SJSA1 (cell line): ENCODE results near the gene TFB2M. TPM values are rescaled to one million over a fixed set of nuclear protein-coding genes. Genes with fewer than 3 reads are reported as not detected.

Experiments used
- DNase-seq, 2 experiments: peaks; one replicate each; pipeline ENCODE4 v3.0.0-alpha.2; 2015 to 2020; ENCODE audit warnings: low spot score in 2 of 2, low read depth in 1 of 2
- H3K27ac ChIP-seq: fragments of 250-450 bp; sonication (Bioruptor Pico); 2 replicates; pipeline ENCODE4 v1.5.1; 2020; ENCODE audit warnings: mild to moderate bottlenecking, moderate library complexity
- H3K27me3 ChIP-seq: fragments of 250-450 bp; sonication (Bioruptor Pico); replicated peaks from 2 replicates; pipeline ENCODE4 v1.5.1; 2020; ENCODE audit warnings: mild to moderate bottlenecking, moderate library complexity
- H3K36me3 ChIP-seq: fragments of 250-450 bp; sonication (Bioruptor Pico); 2 replicates; pipeline ENCODE4 v1.5.1; 2020; ENCODE audit warnings: mild to moderate bottlenecking
- H3K4me1 ChIP-seq: fragments of 250-450 bp; sonication (Bioruptor Pico); replicated peaks from 2 replicates; pipeline ENCODE4 v1.6.1; 2021; ENCODE audit warnings: mild to moderate bottlenecking
- H3K4me3 ChIP-seq: fragments of 250-450 bp; sonication (Bioruptor Pico); 2 replicates; pipeline ENCODE4 v1.5.1; 2020; ENCODE audit warnings: mild to moderate bottlenecking
- H3K9me3 ChIP-seq: fragments of 250-450 bp; sonication (Bioruptor Pico); replicated peaks from 2 replicates; pipeline ENCODE4 v1.5.1; 2020; ENCODE audit warnings: mild to moderate bottlenecking
- total RNA-seq: library from RNA; depleted of rRNA; stranded (reverse); fragments of >200 nt; shearing (Covaris generic); gene quantifications from 2 replicates; pipeline ENCODE4 v1.2.3, GENCODE V29; 2014; rRNA removed

Gene TFB2M
- total RNA-seq, 1 experiment from 2014 or later: 21.1 TPM

DNA sequence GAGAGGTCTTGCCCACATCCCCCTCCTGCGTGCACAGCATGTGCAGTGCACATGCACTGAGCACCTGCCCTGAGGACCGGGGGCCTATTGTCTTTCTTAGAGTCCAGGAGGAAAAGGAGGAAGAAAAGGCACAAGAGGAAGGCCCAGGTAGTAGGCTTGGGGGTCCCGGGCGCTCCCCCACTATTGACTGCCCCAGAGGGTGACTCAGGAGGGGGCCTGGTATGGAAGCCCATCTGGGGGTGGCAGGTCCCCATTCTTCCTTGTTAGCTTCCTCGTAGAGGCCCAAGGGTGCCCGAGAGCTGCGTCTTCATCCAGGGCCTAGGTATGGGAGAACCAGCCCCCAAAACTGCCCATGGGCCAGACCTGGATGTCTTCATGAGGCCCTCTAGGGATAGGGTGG lies 54.9 kb downstream of the TFB2M start:
- DNase-seq: no peak
- no peak overlapping the region for H3K4me3 ChIP-seq
- H3K4me1 ChIP-seq: peaks cover 8% of the 10 kb centered on the region
- H3K36me3 ChIP-seq: 0 out of 2 replicates have a peak, but pooled peaks cover 2% of the 10 kb centered on the region
- no peak overlapping the region for H3K27ac ChIP-seq
- H3K9me3 ChIP-seq: peaks cover 10% of the 10 kb centered on the region
- H3K27me3 ChIP-seq: no peaks in the 10 kb centered on the region

DNA sequence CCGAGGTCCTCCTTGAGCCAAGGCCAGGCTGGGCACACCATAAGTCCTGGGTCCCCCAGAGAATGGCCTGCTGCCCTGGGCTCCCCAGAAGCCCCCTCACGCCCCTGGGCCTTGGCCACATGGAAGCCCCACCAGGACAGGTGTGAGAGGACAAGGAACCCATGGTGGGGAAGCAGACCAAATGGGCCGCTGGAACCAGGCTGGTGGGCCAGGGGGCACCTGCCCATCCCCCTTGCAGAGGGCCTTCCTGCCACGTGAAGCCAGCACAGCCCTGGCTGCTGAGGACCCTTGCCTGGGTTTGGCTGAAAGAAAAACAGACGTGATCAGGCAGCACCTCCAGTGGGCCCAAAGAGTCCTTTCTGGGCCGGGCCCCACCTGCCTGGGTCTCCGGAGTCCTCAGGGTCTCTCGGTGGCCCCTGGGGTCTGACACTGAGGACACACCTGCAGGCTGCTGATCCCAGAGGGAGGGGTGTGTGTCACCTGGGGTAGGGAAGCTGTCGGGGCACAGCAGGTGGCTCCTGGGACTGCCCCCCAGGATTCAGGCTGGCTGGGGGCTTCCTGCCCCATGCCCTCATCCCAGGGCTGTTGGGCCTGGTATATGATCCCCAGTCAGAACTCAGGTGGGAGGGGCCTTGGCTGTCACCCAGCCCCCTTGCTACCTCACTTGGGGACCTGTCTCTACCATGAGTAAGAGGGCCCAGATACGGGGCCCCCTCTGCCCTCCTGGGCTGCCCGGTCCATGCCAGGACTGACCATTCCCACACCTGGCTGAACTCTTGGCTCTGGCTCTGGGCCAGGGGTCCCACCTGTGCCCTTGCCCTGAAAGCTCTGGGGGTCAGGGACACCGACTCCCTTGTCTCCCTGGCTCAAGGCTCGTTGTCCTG lies 55.7 kb downstream of the TFB2M start:
- no peaks in the 10 kb centered on the region for H3K27me3 ChIP-seq
- H3K36me3 ChIP-seq: 0 out of 2 replicates have a peak, but pooled peaks cover 2% of the 10 kb centered on the region
- H3K4me3 ChIP-seq: no peak overlapping the region

GRCh38 chr1:246508897-246509688 lies 57.0 kb downstream of the TFB2M start:
- Histone ChIP-seq H3K27ac (no peak overlapping the region), H3K9me3 (no peaks in the 10 kb centered on the region), H3K36me3 (0 out of 2 replicates have a peak, but pooled peaks cover 2% of the 10 kb centered on the region), H3K27me3 (no peaks in the 10 kb centered on the region), H3K4me1 (peaks cover 9% of the 10 kb centered on the region), H3K4me3 (no peak overlapping the region)
- no peak for DNase-seq

More for the DNA sequence above, 55.7 kb downstream of the TFB2M start:
- peaks cover 6% of the 10 kb centered on the region for H3K9me3 ChIP-seq
- no peak overlapping the region for H3K27ac ChIP-seq
- peaks cover 9% of the 10 kb centered on the region for H3K4me1 ChIP-seq
- DNase-seq: no peak

DNA sequence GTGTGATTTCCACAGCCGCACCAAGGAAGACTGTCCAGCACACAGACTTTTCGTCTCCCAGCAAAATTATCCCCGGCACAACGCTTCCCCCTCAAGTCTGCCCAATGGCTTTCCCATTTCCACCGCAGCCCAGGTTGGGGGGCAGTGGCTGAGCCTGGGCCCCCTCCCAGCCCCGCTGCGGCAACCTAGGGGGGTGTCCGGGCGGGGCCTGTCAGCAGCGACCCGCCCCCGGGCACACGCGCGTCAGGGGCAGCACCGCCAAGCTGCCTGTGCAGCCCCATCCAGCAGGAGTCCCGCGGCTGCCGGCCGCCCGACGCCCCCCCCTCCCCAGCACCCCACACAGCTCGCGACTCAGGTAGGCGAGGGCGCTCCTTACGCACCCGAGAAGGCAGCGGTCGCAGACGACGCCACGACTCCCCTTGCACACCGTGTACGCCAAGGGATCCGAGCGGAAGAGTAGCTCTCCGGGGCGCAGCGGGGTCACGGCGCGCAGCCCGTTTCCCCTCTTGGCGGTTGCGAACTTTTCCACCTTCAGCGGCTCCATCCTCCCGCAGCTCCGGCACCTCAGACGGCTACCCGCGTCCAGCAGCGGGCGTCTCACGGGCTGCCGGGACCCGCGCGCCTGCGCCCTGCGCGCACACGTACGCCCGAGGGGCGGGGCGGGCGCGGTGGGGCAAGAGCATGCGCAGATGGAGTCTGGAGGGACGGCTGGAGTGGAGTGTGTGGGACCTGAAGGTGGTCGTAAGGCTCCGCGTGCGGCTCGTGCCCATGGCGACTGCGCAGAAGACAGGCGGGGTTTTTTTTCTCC lies 59.2 kb downstream of the TFB2M start, which contains the start of gene SMYD3:
TSS of gene SMYD3 (minus strand) at position 606 of the 808 bp plus-strand sequence.
- DNase-seq: peak; percentile 72
- H3K4me3 ChIP-seq: peak within 1 kb of the TSS; percentile 75
- peaks cover 20% of the 10 kb centered on the region for H3K4me1 ChIP-seq
- 0 out of 2 replicates have a peak, but pooled peaks cover 2% of the 10 kb centered on the region for H3K36me3 ChIP-seq
- no peaks in the 10 kb centered on the region for H3K9me3 ChIP-seq
- H3K27me3 ChIP-seq: no peaks in the 10 kb centered on the region
- H3K27ac ChIP-seq: no peak within 1 kb of the TSS

DNA sequence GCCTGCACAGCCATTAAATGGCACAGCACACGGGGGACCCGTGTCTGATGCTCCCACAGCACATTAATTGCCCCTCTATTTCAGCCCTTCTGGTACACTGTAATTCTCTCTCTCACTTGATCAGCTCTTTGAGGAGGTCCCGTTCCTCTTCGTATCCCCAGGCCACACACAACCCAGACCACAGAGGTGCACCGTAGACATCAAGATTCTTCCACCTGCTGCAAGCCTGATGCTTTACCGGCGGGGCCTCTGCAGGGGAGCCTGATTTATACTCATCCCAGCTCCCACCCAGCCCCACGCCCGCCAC lies 59.7 kb downstream of the TFB2M start:
- Histone ChIP-seq H3K9me3 (no peaks in the 10 kb centered on the region), H3K4me1 (peaks cover 23% of the 10 kb centered on the region), H3K27ac (no peak overlapping the region), H3K27me3 (no peaks in the 10 kb centered on the region), H3K4me3 (peak overlapping the region; percentile 75), H3K36me3 (0 out of 2 replicates have a peak, but pooled peaks cover 2% of the 10 kb centered on the region)
- DNase-seq: no peak

GRCh38 chr1:246503341-246503740 lies 62.7 kb downstream of the TFB2M start:
- Histone ChIP-seq H3K27ac (no peak overlapping the region), H3K4me1 (peaks cover 23% of the 10 kb centered on the region), H3K9me3 (no peaks in the 10 kb centered on the region), H3K4me3 (no peak overlapping the region), H3K27me3 (no peaks in the 10 kb centered on the region), H3K36me3 (0 out of 2 replicates have a peak, but pooled peaks cover 2% of the 10 kb centered on the region)
- DNase-seq: no peak

GRCh38 chr1:246497331-246497915 lies 68.6 kb downstream of the TFB2M start:
- no peak overlapping the region for H3K4me3 ChIP-seq
- DNase-seq: peak in 1 of 2 experiments; percentile 65
- no peaks in the 10 kb centered on the region for H3K9me3 ChIP-seq
- no peaks in the 10 kb centered on the region for H3K36me3 ChIP-seq
- no peak overlapping the region for H3K27ac ChIP-seq
- no peaks in the 10 kb centered on the region for H3K27me3 ChIP-seq
- peaks cover 4% of the 10 kb centered on the region; the same call in 1 of the 2 replicates for H3K4me1 ChIP-seq

DNA sequence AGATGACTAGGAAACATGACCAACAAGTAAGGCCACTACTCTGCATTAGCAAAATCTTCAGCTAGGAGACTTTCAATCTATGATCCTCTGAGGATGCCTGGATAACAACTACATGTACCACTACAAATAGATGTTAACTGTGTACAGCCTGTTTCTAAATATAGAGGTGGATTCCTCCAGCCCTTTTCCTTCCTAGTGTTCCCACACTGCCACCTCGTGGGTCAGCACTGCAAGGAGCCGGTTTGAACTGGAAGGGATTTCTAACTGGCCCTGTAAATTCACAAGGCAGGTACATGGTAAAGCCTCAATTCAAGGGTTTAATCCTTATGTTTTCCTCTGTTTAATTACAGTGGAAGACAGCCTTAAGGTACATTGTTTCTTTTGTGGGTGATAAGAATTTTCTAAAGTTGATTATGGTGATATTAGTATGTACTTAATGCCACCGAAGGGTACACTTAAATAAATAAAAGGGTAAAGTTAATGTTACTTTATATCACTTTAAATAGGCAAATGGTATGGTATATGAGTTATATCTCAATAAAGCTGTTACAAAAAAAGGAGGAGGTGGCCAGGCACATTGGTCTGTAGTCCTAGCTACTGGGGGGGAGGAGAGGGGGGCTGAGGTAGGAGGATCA lies 73.3 kb downstream of the TFB2M start:
- Histone ChIP-seq H3K4me3 (no peak overlapping the region), H3K27me3 (no peaks in the 10 kb centered on the region), H3K4me1 (peaks cover 3% of the 10 kb centered on the region; the same call in 1 of the 2 replicates), H3K9me3 (no peaks in the 10 kb centered on the region), H3K27ac (no peak overlapping the region), H3K36me3 (no peaks in the 10 kb centered on the region)
- DNase-seq: peak; percentile 65

DNA sequence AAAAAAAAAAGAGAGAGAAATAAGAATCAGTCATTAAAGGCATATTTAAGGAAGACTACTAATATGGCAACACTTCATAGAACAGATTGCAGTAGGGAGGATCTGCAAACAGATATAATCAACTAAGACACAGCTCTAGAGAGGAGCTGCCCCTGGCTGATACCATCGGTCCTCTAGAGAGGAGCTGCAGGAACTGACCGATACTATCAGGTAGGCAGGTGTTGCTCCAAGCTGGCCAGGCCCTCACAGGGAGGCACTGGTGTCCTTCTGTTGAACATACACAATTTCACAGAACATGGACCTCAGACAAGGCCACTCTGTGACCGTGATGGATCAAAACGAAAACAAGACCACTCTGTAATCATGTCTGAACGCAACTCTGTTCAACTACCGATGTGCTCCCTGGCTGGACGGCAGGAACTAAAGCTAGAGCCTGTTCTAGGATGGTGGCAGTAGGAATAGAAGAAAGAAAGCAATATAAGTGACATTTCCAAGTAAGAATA lies 74.5 kb downstream of the TFB2M start:
- Histone ChIP-seq H3K9me3 (no peaks in the 10 kb centered on the region), H3K27ac (no peak overlapping the region), H3K4me3 (no peak overlapping the region), H3K27me3 (no peaks in the 10 kb centered on the region), H3K4me1 (peaks cover 3% of the 10 kb centered on the region; the same call in 1 of the 2 replicates), H3K36me3 (no peaks in the 10 kb centered on the region)
- no peak for DNase-seq

Other genes starting within 250 kb of the TFB2M start
- 38.5 and 70.8 TPM in 2 replicates for gene SMYD3, start 59.0 kb downstream of the TFB2M start, total RNA-seq
- gene CNST, start 195 bp upstream of the TFB2M start, total RNA-seq: 19.0 and 21.1 TPM in 2 replicates
- 45.5 and 53.5 TPM in 2 replicates for gene SCCPDH, start 158.1 kb upstream of the TFB2M start, total RNA-seq